GM21619 (cell line): ENCODE data around the gene APBA3.

ENCODE experiments used
- ATAC-seq: cut with Tn5 transposase; IDR thresholded peaks from one replicate; pipeline ENCODE4 v1.9.1; 2021; ENCODE audit not compliant: unreplicated experiment

The APBA3 gene

DNA sequence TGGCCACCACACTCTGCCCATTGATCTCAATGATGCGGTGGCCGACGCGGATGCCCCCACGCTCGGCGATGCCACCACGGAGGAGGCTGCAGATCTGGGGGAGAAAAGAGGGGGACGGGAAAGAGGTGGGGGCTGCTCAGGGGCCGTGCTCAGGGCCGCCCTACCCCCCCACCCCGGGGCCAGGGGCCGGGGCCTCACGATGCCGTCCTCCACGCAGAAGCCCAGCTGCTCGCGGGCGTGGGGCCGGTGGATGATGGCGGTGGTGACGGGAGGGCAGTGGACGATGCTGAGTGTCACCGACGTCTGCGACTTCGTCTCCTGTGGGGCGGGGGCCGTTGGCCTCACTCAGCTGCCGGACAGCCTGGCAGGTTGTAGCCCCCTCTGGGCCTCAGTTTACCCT lies 10.3 kb downstream of the APBA3 start:
- ATAC-seq: no peak

DNA sequence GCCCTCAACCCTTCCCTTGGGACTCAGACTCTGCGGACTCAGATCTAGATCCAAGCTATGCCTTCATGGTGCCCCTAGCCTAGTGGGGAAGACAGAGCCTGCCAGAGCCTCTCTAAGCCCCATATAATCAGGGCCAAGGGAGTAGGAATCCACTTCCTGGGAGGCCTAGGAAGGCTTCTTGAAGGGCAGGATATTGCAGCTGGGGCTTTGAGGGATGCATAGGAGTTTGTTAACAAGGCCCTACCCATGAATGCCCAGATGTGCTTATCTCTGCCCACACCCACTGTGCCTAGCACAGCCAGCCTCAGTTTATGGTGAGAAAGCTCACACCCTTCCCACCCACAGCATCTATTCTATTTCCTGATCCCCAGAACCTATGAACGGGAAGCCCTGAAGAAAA lies 11.3 kb downstream of the APBA3 start:
- ATAC-seq: no peak

DNA sequence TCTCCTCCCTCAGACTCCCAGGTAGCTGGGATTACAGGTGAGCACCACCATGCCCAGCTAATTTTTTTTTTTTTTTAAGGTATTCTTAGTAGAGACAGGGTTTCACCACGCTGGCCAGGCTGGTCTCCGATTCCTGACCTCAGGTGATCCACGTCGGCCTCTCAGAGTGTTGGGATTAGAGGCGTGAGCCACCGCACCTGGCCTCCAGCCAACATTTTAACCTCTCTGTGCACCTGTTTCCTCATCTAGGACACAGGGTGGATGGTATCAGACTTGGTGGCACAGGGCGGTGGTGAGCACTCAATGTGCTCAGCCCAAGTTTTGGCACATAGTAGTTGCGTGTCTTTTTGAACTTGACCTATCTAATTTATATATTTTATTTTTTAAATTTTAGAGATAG lies 12.5 kb downstream of the APBA3 start:
- no peak for ATAC-seq

DNA sequence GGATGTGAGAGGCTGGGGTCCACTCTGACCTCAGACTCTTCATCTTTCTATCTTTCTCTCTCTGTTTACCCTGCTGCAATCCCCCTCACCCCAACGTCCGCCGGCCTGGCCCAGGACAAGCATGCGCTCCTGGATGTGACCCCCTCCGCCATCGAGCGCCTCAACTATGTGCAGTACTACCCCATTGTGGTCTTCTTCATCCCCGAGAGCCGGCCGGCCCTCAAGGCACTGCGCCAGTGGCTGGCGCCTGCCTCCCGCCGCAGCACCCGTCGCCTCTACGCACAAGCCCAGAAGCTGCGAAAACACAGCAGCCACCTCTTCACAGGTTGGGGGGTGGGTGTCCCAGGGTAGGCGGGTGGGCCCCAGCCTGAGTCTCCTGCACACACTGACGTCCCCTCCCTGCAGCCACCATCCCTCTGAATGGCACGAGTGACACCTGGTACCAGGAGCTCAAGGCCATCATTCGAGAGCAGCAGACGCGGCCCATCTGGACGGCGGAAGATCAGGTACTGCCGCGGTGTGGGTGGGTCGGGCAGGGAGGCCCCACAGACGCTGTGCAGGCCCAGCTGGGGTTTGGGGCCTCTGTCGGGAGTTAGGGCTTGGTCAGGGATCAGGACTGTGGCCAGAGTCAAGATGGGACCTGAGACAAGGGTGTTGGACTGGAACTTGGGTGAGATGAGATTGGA lies 15.0 kb downstream of the APBA3 start:
- ATAC-seq: no peak

DNA sequence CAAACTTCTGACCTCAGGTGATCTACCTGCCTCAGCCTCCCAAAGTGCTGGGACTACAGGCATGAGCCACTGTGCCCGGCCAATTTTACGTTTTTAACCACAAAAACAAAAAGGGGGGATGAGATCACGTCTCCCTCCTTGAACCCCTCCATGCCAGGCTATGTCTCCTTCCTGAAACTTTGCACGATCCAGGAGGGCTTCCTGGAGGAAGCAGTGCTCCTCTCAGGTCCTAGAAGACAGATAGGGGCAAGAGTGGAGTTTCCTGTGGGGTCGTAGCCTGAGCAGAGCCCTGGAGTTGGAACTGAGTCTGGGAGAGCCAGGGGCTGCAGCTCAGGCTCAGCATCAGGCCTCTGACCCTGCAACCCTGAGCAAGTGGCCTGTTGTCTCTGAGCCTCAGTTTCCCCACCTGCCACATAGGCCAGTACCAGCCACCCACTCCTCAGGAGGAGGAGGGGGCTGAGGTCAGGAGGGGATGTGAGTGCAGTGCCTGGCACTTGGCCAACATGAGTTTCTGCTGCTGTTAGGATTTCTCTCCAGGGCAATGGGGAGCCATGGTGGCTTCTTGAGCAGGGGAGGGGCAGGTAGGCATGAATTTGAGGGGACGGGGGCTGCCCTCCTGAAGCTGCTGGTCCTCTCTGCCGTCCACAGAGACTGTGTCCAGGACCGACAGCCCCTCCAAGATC lies 16.0 kb downstream of the APBA3 start:
- no peak for ATAC-seq

DNA sequence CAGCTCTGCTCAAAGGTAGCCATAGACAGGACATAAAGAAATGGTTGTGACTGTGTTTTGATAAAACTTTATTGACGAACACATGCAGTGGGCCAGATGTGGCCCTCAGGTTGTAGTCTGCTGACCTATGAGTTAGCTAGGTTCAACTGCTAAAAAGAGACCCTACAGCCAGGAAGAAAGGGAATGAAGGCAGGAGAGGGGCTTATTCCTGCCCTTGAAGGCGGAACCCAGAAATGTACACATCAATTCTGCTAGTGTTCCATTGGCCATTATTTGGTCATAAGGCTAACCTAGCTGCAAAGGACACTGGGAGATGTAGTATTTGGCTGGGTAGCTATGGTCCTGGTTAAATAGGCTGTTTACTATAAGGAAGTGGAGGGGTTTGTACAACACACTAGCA lies 18.0 kb downstream of the APBA3 start:
- ATAC-seq: no peak

DNA sequence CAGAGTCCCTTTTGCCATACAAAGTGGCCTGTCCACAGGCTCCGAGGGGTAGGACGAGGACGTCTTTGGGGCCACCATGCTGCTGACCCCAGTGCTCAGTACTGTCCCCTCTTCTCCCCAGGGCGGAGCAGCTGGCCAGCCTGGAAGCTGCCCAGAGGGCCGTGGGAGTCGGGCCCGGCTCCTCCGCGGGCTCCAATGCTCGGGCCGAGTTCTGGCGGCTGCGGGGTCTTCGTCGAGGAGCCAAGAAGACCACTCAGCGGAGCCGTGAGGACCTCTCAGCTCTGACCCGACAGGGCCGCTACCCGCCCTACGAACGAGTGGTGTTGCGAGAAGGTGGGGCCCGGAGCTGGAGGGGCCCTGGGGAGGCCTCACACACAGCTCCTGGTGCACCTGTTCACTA lies 21.1 kb downstream of the APBA3 start:
- no peak for ATAC-seq

DNA sequence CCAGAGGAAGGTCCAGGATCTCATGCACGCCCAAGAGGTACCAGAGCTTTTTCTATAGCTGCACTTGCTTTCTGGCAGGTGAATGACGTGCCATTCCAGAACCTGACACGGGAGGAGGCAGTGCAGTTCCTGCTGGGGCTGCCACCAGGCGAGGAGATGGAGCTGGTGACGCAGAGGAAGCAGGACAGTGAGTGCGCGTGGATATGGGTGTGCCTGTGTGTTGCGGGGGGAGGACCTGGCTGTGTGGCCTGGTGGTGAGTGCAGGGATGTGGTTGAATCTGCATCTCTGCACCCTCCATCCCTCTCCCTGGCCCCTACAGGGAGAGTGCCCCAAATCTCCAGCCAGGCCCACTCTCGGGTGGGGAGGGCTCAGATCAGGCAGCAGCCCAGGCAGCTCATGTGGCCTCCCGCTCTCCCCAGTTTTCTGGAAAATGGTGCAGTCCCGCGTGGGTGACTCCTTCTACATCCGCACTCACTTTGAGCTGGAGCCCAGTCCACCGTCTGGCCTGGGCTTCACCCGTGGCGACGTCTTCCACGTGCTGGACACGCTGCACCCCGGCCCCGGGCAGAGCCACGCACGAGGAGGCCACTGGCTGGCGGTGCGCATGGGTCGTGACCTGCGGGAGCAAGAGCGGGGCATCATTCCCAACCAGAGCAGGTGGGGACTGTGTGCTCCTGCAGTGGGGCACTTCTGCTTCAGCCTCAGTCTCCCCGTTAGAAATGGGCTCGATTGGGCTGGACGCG lies 22.8 kb downstream of the APBA3 start:
- ATAC-seq: no peak

DNA sequence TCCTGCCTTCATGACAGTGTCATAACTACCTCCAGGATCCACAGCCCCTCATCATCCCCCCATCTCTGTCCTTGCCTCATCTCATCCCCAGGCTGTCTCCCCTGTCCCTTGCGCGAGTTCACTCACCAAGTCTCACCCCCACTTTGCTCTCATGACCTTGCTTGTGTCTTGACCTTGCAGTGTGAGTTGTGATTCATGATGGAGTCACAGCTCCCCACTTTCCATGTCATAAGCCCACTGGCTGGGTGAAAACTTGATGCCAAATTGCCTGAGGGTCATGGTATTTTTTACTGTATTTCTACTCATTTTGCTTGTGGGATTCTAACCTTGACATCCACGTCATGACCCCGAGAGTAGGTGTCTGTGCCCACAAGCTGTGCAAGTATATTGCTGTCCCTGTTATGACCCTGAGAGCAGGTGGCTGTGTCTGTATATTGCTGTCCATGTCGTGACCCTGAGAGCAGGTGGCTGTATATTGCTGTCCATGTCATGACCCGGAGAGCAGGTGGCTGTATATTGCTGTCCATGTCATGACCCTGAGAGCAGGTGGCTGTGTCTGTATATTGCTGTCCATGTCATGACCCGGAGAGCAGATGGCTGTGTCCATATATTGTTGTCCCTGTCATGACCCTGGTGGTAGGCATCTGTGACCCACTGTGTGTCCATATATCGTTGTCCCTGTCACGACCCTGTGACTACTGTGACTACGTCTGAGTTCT lies 23.8 kb downstream of the APBA3 start:
- ATAC-seq: no peak

DNA sequence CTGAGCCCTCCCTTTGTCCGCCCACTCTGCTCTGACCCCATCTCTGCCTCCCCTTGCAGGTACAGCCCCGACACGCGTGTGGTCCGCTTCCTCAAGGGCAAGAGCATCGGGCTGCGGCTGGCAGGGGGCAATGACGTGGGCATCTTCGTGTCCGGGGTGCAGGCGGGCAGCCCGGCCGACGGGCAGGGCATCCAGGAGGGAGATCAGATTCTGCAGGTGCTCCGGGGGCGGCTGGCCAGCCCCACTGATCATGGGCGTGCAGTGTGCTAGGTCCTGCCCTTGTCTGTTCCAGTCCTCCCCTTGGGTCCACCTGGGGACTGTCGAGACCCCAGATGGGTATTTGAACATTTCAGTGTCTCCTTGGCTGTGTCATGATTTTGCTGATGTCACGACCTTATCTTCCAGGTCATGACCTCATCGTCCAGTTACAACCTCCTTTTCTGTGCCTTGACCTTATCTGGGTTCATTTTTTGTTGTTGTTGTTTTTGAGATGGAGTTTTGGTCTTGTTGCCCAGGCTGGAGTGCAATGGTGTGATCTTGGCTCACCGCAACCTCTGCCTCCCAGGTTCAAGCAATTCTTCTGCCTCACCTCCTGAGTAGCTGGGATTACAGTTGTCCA lies 25.3 kb downstream of the APBA3 start:
- no peak for ATAC-seq

DNA sequence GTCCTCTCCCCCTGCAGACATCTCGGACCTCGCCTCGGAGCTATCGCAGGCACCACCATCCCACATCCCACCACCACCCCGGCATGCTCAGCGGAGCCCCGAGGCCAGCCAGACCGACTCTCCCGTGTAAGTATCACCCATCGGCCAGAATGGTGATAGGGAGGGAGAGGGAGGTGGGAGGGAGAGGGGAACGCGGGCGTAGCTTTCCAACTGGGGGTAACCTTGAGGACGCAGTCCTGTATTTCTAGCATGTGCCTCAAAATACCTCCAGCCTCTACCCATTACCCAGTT lies 27.2 kb downstream of the APBA3 start:
- no peak for ATAC-seq

DNA sequence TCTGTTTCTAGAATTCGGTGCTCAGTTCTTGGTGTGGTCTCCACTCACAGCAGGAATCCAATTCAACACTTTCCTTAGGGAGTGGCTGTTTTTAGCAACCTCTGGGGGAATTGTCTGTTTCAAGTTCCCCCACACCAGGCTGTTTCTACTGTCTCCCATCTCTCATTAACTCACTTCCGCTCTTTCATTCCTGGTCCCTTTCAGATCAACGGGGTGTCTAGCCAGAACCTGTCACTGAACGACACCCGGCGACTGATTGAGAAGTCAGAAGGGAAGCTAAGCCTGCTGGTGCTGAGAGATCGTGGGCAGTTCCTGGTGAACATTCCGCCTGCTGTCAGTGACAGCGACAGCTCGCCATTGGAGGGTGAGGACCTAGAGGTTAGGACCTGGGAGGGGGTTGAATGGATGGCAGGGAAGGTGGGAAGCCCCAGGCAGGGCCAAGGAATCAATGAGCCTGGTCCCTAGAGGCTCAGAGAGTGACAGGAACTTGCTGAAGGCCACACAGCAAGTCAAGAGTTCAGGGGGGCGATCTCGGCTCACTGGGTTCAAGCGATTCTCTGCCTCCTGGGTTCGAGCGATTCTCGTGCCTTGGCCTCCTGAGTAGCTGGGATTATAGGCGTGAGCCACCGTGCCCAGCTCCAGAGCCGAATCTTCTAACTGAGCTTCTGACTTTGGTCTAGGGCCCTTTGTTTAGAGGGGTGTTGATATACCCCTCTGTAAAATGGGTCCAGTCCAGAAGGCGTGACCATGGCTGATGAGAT lies 27.8 kb downstream of the APBA3 start:
- ATAC-seq: no peak

DNA sequence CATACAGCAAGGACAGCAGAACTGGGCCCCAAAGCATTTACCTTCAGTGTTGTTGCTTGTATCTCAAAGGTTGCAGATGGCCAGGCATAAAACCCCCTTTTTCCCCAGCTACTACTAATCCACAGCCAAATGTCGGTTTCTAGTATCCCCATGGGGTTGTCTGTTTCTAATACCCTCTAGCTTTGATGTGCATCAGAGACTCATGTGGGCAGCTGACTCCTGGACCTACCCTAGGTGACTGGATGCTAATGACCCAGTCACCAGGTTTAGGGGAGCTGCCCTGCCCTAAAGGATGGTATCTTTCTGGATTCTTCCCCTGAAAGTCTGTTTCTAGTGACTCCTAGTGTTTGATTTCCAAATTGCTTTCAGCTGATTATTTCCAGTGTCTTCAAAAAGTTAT lies 29.4 kb downstream of the APBA3 start:
- ATAC-seq: no peak

DNA sequence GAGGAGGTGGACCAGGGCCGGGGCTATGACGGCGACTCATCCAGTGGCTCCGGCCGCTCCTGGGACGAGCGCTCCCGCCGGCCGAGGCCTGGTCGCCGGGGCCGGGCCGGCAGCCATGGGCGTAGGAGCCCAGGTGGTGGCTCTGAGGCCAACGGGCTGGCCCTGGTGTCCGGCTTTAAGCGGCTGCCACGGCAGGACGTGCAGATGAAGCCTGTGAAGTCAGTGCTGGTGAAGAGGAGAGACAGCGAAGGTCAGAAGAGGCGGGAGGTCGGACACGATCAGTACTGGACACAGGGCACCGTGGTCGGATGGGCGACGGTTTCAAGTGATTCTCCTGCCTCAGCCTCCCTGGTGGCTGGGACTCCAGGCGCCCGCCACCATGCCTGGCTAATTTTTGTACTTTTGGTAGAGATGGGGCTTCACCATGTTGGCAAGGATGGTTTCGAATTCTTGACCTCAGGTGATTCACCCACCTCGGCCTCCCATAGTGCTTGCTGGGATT lies 31.0 kb downstream of the APBA3 start:
- no peak for ATAC-seq

DNA sequence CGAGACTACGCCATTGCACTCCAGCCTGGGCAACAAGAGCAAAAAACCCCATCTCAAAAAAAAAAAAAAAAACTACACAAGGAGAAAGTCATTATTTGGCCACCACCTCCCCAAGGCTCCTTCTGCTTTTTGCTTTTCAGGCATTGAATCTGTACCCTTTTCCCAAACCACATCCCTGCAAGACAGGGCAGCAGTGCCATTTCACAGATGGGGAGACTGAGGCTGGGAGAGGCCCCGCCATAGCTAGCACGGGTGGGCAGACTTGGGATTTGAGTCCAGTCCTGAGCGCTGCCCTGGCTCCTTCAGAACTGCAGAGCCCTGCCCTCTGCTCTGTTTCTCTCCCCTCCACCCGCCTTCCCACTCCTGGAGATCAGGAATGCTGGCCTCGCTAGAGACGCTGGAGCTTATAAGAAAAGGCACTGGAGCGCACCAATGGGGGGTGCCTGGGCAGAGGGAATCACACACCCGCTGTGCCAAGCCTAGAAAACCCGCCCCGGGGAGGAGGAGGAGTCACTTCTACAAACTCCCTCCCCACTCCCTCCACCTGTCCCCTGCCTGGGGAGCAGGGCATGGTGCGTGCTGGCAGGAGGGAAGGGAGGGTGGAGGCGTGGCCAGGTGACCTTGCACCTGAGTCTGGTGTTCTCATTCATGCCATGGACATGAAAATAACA lies 35.7 kb downstream of the APBA3 start:
- ATAC-seq: no peak

DNA sequence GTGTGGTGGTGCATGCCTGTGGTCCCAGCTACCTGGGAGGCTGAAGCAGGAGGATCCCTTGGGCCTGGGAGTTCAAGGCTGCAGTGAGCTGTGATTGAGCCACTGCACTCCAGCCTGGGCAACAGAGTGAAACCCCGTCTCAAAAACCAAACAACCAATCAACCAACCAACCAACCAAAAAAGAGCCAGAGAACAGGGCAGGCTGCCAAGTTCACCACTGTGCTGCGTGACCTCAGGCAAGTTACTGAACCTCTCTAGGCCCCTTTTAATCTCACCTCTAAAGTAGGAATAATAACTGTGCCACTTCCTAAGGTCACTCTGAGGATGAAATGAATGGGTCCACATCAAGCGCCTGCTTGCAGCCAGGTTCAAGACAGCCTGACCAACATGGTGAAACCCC lies 36.4 kb downstream of the APBA3 start:
- no peak for ATAC-seq

DNA sequence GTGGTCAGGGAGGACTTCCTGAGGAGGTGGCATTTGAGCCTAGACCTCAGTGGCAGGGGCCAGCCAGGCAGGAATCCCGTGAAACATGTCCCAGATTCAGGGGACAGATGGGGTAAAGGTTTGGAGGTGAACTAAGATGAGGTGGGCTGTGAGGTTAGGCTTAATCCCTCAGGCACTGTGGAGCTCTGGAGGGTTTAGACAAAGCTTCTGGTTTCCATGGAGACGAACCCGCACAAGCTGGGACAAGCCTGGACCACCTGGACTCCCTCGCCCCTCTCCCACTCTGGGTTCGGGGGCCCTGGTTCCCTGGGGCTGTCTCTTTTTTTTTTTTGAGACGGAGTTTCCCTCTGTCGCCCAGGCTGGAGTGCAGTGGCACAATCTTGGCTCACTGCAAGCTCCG lies 37.6 kb downstream of the APBA3 start:
- no peak for ATAC-seq

DNA sequence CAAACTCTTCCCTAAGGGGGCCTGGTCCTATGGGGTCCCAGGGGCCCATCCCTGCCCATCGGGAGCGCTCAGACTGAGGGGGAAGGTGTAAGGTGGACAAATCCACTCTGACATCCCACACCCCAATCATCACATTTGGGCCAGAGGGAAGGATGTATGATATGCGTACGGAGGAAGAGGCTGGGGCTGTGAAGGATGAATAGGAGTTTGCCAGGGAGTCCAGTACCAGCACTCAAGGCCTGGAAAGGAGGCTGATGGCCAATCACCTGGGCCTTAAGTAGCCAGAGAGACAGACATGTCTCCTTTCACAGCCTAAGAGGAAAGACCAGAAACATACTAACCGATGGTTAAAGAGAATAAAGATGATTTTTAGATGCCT lies 38.4 kb downstream of the APBA3 start:
- ATAC-seq: no peak

DNA sequence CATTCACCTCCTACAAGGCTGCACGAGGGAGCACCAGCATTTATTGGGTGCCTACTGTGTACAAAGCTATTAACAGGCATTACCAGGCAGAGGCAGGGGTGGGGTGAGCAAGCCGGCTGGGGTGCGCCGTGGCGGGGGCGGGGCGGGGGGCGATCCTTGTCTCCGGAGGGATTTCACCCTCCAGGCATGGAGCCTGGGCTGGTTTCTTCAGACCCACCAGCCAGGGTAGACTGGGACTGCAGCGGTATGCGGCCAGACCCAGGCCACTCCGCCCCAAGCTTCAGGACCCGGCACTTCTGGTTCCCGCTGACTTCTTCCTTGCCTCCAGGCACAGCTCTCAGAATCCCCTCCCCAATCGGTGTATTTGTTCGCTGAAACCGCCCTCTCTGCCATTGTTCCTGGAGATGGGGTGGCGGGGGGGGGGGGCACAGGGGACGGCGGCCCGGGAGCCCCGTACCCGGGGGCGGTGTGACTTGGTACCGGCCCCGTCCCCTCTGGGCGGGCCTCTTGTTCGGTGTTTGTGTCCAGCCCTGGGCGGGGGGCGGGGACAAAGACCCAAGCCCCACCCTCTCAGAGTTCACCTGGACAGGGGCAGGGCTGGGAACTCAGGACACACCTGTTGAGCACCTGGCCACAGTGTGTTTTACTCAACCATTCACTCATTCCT lies 38.9 kb downstream of the APBA3 start:
- ATAC-seq: no peak
